NCI-H526 treated with DMSO at 0.1 percent for 48 hours (cell line): ENCODE results near the gene ANKS1A.
A peak's percentile ranks its signal among the peaks of the same experiment; 100 is the strongest.
"Not testable (repeated sequence)": the region's sequence is repeated elsewhere in the genome, so short reads cannot be mapped to it uniquely, and the experiment has no call there.

Experiments
- DNase-seq: peaks from one replicate; lab custom pipeline; 2025; lab: John Stamatoyannopoulos, UW

ANKS1A gene

GRCh38 chr6:35107761-35108160, 218.7 kb downstream of the ANKS1A start:
- not testable (repeated sequence) for DNase-seq

- DNase-seq = no peak
Measured at GRCh38 chr6:35108309-35108885, 219.3 kb downstream of the ANKS1A start.

- DNase-seq = no peak
Measured at GRCh38 chr6:35120746-35121145, 231.7 kb downstream of the ANKS1A start.

GRCh38 chr6:35124356-35124755, 235.3 kb downstream of the ANKS1A start:
- no peak for DNase-seq

- DNase-seq = no peak
Measured at GRCh38 chr6:35128042-35128441, 239.0 kb downstream of the ANKS1A start.

- no peak for DNase-seq
Measured at GRCh38 chr6:35128496-35128895, 239.4 kb downstream of the ANKS1A start.

- no peak for DNase-seq
Measured at GRCh38 chr6:35136185-35136584, 247.1 kb downstream of the ANKS1A start.

GRCh38 chr6:35138191-35138590, 249.1 kb downstream of the ANKS1A start:
- DNase-seq = not testable (repeated sequence)

- DNase-seq = no peak
Measured at GRCh38 chr6:35139470-35139869, 250.4 kb downstream of the ANKS1A start.

GRCh38 chr6:35139924-35140638, 251.0 kb downstream of the ANKS1A start:
- DNase-seq = peak; percentile 14

- no peak for DNase-seq
Measured at GRCh38 chr6:35140639-35141006, 251.6 kb downstream of the ANKS1A start.
